WTC11 (cell line): ENCODE data around the gene GLUD1.
"Not testable (repeated sequence)": the region's sequence is repeated elsewhere in the genome, so short reads cannot be mapped to it uniquely, and the experiment has no call there.

Experiments used
- ELF4 ChIP-seq: sonication (generic); formaldehyde crosslinking; IDR thresholded peaks from 2 replicates; pipeline ENCODE4 v1.8.1; 2022; ENCODE audit warnings: low read depth, mild to moderate bottlenecking, moderate library complexity, missing genetic modification reagents
- GABPB1 ChIP-seq: sonication (generic); formaldehyde crosslinking; IDR thresholded peaks from 2 replicates; pipeline ENCODE4 v1.8.1; 2023; ENCODE audit warnings: mild to moderate bottlenecking, missing genetic modification reagents
- IRF2 ChIP-seq: sonication (generic); formaldehyde crosslinking; IDR thresholded peaks from 2 replicates; pipeline ENCODE4 v1.8.0; 2022; ENCODE audit warnings: low read depth, missing genetic modification reagents, borderline replicate concordance
- SP1 ChIP-seq: sonication (generic); formaldehyde crosslinking; conservative IDR thresholded peaks from 2 replicates; pipeline ENCODE4 v1.8.1; 2022; ENCODE audit warnings: missing genetic modification reagents
- TCF7 ChIP-seq: sonication (generic); formaldehyde crosslinking; IDR thresholded peaks from 2 replicates; pipeline ENCODE4 v1.8.0; 2022; ENCODE audit warnings: mild to moderate bottlenecking, low read depth, missing genetic modification reagents, moderate library complexity
- ZNF396 ChIP-seq: fragments of 250-450 bp; sonication (Bioruptor Pico); IDR thresholded peaks from 2 replicates; pipeline ENCODE4 v1.8.0; 2021; ENCODE audit warnings: mild to moderate bottlenecking, moderate library complexity, borderline replicate concordance
- TF ChIP-seq, protein P1 (sequence below): fragments of 200-600 bp; IDR thresholded peaks from 2 replicates; pipeline ENCODE4 v1.8.0; 2022; ENCODE audit warnings: antibody characterized with exemption
- TF ChIP-seq, protein P2 (sequence below): sonication (generic); formaldehyde crosslinking; IDR thresholded peaks from 2 replicates; pipeline ENCODE4 v1.8.0; 2022; ENCODE audit warnings: mild to moderate bottlenecking, missing genetic modification reagents
- TF ChIP-seq, protein P3 (sequence below): sonication (generic); formaldehyde crosslinking; IDR thresholded peaks from 2 replicates; pipeline ENCODE4 v1.8.1; 2023; ENCODE audit warnings: mild to moderate bottlenecking, missing genetic modification reagents, moderate library complexity
- TF ChIP-seq, protein P4 (sequence below): sonication (generic); formaldehyde crosslinking; IDR thresholded peaks from 2 replicates; pipeline ENCODE4 v1.8.1; 2023; ENCODE audit warnings: mild to moderate bottlenecking, missing genetic modification reagents
- TF ChIP-seq, protein P5 (sequence below): sonication (generic); formaldehyde crosslinking; IDR thresholded peaks from 2 replicates; pipeline ENCODE4 v1.8.0; 2022; ENCODE audit warnings: mild to moderate bottlenecking, missing genetic modification reagents

DNA sequence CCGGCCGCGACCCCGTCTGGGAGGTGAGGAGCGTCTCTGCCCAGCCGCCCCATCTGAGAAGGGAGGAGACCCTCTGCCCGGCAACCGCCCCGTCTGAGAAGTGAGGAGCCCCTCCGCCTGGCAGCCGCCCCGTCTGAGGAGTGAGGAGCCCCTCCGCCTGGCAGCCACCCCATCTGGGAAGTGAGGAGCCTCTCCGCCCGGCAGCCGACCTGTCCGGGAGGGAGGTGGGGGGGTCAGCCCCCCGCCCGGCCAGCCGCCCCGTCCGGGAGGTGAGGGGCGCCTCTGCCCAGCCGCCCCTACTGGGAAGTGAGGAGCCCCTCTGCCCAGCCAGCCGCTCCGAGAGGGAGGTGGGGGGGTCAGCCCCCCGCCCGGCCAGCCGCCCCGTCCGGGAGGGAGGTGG, 14.0 kb downstream of the GLUD1 start:
- TF ChIP-seq, protein P1, sequence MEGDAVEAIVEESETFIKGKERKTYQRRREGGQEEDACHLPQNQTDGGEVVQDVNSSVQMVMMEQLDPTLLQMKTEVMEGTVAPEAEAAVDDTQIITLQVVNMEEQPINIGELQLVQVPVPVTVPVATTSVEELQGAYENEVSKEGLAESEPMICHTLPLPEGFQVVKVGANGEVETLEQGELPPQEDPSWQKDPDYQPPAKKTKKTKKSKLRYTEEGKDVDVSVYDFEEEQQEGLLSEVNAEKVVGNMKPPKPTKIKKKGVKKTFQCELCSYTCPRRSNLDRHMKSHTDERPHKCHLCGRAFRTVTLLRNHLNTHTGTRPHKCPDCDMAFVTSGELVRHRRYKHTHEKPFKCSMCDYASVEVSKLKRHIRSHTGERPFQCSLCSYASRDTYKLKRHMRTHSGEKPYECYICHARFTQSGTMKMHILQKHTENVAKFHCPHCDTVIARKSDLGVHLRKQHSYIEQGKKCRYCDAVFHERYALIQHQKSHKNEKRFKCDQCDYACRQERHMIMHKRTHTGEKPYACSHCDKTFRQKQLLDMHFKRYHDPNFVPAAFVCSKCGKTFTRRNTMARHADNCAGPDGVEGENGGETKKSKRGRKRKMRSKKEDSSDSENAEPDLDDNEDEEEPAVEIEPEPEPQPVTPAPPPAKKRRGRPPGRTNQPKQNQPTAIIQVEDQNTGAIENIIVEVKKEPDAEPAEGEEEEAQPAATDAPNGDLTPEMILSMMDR = not testable (repeated sequence)
- not testable (repeated sequence) for TF ChIP-seq ZNF396 (CRISPR knock-in tag); SP1; TCF7 (CRISPR knock-in tag); ELF4 (CRISPR knock-in tag); IRF2; GABPB1
- TF ChIP-seq, protein P2, sequence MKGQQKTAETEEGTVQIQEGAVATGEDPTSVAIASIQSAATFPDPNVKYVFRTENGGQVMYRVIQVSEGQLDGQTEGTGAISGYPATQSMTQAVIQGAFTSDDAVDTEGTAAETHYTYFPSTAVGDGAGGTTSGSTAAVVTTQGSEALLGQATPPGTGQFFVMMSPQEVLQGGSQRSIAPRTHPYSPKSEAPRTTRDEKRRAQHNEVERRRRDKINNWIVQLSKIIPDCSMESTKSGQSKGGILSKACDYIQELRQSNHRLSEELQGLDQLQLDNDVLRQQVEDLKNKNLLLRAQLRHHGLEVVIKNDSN = not testable (repeated sequence)
- TF ChIP-seq, protein P3, sequence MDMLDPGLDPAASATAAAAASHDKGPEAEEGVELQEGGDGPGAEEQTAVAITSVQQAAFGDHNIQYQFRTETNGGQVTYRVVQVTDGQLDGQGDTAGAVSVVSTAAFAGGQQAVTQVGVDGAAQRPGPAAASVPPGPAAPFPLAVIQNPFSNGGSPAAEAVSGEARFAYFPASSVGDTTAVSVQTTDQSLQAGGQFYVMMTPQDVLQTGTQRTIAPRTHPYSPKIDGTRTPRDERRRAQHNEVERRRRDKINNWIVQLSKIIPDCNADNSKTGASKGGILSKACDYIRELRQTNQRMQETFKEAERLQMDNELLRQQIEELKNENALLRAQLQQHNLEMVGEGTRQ (CRISPR knock-in tag) = not testable (repeated sequence)
- TF ChIP-seq, protein P4, sequence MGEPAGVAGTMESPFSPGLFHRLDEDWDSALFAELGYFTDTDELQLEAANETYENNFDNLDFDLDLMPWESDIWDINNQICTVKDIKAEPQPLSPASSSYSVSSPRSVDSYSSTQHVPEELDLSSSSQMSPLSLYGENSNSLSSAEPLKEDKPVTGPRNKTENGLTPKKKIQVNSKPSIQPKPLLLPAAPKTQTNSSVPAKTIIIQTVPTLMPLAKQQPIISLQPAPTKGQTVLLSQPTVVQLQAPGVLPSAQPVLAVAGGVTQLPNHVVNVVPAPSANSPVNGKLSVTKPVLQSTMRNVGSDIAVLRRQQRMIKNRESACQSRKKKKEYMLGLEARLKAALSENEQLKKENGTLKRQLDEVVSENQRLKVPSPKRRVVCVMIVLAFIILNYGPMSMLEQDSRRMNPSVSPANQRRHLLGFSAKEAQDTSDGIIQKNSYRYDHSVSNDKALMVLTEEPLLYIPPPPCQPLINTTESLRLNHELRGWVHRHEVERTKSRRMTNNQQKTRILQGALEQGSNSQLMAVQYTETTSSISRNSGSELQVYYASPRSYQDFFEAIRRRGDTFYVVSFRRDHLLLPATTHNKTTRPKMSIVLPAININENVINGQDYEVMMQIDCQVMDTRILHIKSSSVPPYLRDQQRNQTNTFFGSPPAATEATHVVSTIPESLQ (CRISPR knock-in tag) = not testable (repeated sequence)
- TF ChIP-seq, protein P5, sequence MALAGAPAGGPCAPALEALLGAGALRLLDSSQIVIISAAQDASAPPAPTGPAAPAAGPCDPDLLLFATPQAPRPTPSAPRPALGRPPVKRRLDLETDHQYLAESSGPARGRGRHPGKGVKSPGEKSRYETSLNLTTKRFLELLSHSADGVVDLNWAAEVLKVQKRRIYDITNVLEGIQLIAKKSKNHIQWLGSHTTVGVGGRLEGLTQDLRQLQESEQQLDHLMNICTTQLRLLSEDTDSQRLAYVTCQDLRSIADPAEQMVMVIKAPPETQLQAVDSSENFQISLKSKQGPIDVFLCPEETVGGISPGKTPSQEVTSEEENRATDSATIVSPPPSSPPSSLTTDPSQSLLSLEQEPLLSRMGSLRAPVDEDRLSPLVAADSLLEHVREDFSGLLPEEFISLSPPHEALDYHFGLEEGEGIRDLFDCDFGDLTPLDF (CRISPR knock-in tag) = not testable (repeated sequence)
